MM.1S (cell line): ENCODE data around the gene SH3GL3.

Source experiments
- CTCF ChIP-seq: fragments of 300-600 bp; sonication (generic); IDR thresholded peaks from 2 replicates; pipeline ENCODE4 v1.5.1; 2016; ENCODE audit warnings: antibody characterized with exemption, low read length, mixed read lengths
- EZH2 ChIP-seq: fragments of 300-600 bp; sonication (generic); optimal IDR thresholded peaks from 2 replicates; pipeline ENCODE3; 2017; ENCODE audit warnings: low read depth, mild to moderate bottlenecking, antibody characterized with exemption, low read length, mixed read lengths

GRCh38 chr15:83605111-83605945, 158.2 kb downstream of the SH3GL3 start:
- TF ChIP-seq CTCF (no peak), EZH2 (no peak)
